Measurements from ENCODE around the gene KHDRBS2.

DNA sequence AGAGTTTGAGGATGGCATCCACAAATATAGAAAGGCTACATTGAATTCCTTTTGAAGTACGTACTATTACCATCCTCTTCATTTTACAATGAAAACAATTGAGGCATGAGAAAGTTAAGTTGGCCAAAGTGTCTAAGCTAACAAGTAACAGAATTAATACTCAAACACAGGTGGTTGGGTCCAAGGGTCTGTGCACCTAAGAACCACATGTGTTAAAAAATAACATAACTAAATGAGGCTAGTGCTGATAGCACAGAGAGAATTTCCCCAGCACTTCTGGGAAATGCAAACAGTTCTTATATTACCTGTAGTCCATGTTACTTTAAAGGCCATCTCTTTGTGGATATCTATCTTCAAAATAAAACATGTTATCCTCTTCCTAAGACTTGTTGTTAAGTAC is 10.5 kb upstream of the KHDRBS2 start:
- TF ChIP-seq, protein P1, sequence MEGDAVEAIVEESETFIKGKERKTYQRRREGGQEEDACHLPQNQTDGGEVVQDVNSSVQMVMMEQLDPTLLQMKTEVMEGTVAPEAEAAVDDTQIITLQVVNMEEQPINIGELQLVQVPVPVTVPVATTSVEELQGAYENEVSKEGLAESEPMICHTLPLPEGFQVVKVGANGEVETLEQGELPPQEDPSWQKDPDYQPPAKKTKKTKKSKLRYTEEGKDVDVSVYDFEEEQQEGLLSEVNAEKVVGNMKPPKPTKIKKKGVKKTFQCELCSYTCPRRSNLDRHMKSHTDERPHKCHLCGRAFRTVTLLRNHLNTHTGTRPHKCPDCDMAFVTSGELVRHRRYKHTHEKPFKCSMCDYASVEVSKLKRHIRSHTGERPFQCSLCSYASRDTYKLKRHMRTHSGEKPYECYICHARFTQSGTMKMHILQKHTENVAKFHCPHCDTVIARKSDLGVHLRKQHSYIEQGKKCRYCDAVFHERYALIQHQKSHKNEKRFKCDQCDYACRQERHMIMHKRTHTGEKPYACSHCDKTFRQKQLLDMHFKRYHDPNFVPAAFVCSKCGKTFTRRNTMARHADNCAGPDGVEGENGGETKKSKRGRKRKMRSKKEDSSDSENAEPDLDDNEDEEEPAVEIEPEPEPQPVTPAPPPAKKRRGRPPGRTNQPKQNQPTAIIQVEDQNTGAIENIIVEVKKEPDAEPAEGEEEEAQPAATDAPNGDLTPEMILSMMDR (IDR thresholded peaks at IDR 0.05): no peak
- no peak for TF ChIP-seq POLR2A (IDR thresholded peaks at IDR 0.05)
